HFF-Myc (cell line): ENCODE data around the gene SLC22A16.

Experiments used
- DNase-seq: peaks from one replicate; pipeline ENCODE4 v3.0.0-alpha.2; 2011; ENCODE audit warnings: low read depth; ENCODE audit errors: extremely low read depth
- H3K4me3 ChIP-seq: replicated peaks from 2 replicates; pipeline ENCODE4 v1.5.1; 2011; ENCODE audit warnings: low read depth, mild to moderate bottlenecking, control low read depth, low read length
- TF ChIP-seq, protein P1 (sequence below): IDR thresholded peaks from 2 replicates; pipeline ENCODE4 v1.5.1; 2012; ENCODE audit warnings: mild to moderate bottlenecking, low read depth, low read length, control low read depth; ENCODE audit errors: missing control alignments

SLC22A16 gene

DNA sequence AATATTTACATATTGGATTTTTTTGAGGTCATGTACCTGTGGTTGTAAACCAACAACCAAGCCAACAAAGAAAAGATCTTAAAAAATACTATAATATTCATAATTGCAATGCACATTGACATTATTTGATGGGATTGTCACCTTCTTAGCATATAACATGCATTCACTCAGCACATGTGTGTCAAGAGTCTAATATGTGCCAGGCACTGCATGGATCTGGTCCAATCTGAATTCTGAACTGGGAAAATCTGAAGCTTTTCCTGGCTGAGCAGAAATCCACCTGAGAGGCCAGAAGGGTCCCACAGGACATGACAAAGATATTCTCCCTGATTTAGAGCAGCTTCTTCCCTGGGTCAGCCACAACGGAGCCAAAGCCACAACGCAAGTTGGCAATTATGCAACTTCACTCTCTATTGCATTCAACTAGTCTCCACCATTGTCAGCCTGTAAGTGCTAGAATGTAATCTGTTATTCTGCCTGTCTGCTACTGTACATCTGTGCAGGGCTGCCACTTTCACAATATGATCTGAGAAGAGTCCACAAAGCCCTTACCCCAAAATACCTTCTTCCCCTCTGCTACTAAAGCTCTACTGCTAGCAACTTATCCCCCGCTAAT is 44.0 kb downstream of the SLC22A16 start:
- no peak overlapping the region for H3K4me3 ChIP-seq
- no peak for DNase-seq
- TF ChIP-seq, protein P1, sequence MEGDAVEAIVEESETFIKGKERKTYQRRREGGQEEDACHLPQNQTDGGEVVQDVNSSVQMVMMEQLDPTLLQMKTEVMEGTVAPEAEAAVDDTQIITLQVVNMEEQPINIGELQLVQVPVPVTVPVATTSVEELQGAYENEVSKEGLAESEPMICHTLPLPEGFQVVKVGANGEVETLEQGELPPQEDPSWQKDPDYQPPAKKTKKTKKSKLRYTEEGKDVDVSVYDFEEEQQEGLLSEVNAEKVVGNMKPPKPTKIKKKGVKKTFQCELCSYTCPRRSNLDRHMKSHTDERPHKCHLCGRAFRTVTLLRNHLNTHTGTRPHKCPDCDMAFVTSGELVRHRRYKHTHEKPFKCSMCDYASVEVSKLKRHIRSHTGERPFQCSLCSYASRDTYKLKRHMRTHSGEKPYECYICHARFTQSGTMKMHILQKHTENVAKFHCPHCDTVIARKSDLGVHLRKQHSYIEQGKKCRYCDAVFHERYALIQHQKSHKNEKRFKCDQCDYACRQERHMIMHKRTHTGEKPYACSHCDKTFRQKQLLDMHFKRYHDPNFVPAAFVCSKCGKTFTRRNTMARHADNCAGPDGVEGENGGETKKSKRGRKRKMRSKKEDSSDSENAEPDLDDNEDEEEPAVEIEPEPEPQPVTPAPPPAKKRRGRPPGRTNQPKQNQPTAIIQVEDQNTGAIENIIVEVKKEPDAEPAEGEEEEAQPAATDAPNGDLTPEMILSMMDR = no peak

DNA sequence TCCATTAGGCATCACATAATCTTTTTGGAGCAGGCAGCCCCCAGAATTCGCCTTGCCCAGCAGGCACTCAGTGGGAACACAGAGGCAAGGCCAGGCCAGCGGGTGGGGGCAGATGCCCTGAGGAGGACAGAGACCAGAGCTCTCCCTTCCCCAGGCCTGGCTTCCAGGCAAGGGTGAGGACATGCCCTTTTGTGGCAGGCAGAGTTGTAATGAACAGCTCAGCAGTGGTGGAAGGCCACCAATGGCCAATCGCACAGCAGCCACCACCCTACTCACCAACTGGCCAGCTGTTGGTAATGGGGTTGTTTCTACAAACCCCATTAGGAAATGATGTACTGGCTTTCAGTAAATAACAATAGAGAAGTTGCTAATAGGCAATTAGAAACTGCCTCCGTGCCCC is 45.7 kb downstream of the SLC22A16 start:
- DNase-seq = no peak
- TF ChIP-seq, protein P1 = no peak
- H3K4me3 ChIP-seq = no peak overlapping the region

DNA sequence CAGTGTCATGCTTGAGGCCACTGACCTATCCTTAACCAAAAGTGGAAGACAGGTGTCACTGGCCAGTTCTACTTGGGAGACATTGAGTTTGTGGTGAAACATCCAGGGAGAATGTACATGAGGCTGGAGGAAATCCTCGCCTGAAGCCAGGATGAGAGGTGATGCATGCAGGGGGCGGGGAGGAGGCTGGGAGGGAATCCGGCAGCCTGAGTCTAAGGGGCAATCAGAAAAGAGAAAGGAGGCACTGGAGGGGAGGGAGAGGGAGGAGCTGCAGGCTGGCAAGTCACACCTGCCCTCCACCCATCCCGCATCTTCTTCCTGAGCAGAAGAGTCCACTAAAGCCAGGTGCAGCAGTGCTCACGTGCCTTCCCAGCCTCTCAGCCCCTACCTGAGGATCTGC is 46.2 kb downstream of the SLC22A16 start:
- DNase-seq = no peak
- TF ChIP-seq, protein P1 = no peak

DNA sequence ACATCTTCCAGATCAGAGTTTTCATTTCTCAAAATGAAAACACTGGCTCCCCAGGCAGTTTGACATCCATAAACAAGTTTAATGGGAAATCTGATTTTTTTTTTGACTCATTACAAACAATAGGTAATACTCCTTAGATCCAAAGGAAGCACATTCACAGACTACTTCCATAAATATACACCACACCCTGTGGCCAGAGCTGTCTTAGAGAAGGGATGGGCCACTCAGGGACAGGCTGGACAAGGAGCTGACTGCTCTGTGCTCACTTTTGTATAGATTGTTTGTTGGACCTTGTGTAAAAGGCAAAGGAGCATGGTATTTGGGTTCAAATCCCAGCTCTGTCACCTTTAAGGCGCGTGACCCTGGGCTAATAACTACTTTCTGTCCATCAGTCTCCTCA is 48.3 kb downstream of the SLC22A16 start:
- DNase-seq = no peak
- TF ChIP-seq, protein P1 = no peak
- H3K4me3 ChIP-seq = no peak overlapping the region

More for the DNA sequence above, 46.2 kb downstream of the SLC22A16 start:
- H3K4me3 ChIP-seq = no peak overlapping the region

DNA sequence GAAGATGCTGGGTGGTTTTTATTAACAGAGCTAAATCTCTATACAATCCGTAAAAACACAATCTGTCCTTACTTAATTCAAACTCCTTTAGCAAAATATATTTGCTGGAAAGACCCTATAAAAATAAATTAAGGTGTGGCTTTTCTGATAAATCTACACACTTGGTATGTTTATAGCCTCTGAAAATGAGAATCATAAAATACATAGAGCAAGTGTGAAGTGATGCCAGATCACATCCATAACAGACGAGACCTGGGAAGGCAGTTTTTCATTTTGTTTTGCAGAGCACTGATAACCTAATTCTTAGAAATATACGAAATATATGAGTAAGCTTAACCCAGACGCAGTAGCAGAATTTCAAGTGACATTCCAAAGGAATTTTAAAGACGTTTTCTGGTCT is 50.6 kb downstream of the SLC22A16 start:
- no peak overlapping the region for H3K4me3 ChIP-seq
- no peak for DNase-seq
- TF ChIP-seq, protein P1 = no peak

DNA sequence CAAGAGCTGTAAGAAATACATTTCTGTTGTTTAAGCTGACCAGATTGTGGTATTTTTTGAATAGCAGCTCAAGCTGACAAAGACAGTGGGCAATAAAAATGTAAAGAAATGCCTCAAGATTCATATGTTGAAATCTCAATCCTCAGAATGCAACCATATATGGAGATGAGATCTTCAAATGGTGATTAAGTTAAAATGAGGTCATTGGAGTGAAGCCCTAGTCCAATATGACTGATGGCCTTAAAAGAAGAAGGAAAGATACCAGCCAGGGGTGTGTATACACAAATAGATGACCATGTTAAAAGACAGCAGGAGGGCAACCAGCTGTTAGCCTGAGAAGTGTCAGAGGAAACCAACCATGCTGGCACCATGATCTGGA is 54.0 kb downstream of the SLC22A16 start:
- H3K4me3 ChIP-seq = no peak overlapping the region
- DNase-seq = no peak
- TF ChIP-seq, protein P1 = no peak
